HEK293T (cell line): ENCODE measurements around the gene SMIM9.
"Not testable (repeated sequence)": the region's sequence is repeated elsewhere in the genome, so short reads cannot be mapped to it uniquely, and the experiment has no call there.

ENCODE experiments used
- ARNT ChIP-seq: fragments of 450-650 bp; IDR thresholded peaks from 2 replicates; pipeline ENCODE4 v1.6.1; 2017; ENCODE audit warnings: mild to moderate bottlenecking
- BHLHE40 ChIP-seq: fragments of 450-650 bp; IDR thresholded peaks from 2 replicates; pipeline ENCODE4 v1.6.1; 2016; ENCODE audit warnings: mild to moderate bottlenecking, moderate library complexity, borderline replicate concordance
- ELF4 ChIP-seq: fragments of 450-650 bp; IDR thresholded peaks from 2 replicates; pipeline ENCODE4 v1.6.1; 2017; ENCODE audit warnings: antibody characterized with exemption
- FOXA1 ChIP-seq: fragments of 450-650 bp; IDR thresholded peaks from 2 replicates; pipeline ENCODE4 v1.6.1; 2016; ENCODE audit warnings: mild to moderate bottlenecking
- FOXK2 ChIP-seq: fragments of 450-650 bp; IDR thresholded peaks from 2 replicates; pipeline ENCODE4 v1.6.1; 2016; ENCODE audit warnings: mild to moderate bottlenecking
- FOXM1 ChIP-seq: fragments of 450-650 bp; IDR thresholded peaks from 2 replicates; pipeline ENCODE4 v1.6.1; 2017; ENCODE audit warnings: mild to moderate bottlenecking, borderline replicate concordance
- LEF1 ChIP-seq: fragments of 450-650 bp; IDR thresholded peaks from 2 replicates; pipeline ENCODE4 v1.6.1; 2017; ENCODE audit warnings: mild to moderate bottlenecking, borderline replicate concordance
- SUZ12 ChIP-seq: fragments of 450-650 bp; IDR thresholded peaks from 2 replicates; pipeline ENCODE4 v1.6.1; 2016; ENCODE audit warnings: mild to moderate bottlenecking
- ZNF384 ChIP-seq: fragments of 450-650 bp; IDR thresholded peaks from 2 replicates; pipeline ENCODE4 v1.6.1; 2016

DNA sequence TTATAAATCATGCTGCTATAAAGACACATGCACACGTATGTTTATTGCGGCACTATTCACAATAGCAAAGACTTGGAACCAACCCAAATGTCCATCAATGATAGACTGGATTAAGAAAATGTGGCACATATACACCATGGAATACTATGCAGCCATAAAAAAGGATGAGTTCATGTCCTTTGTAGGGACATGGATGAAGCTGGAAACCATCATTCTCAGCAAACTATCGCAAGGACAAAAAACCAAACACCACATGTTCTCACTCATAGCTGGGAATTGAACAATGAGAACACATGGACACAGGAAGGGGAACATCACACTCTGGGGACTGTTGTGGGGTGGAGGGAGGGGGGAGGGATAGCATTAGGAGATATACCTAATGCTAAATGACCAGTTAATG is 8.9 kb downstream of the SMIM9 start:
- TF ChIP-seq FOXK2, ZNF384, FOXM1, BHLHE40, FOXA1, SUZ12, ELF4, LEF1, ARNT: not testable (repeated sequence)
